PC-3 (cell line): Measurements from ENCODE around the gene SLC25A23.

Source experiments
- EZH2phosphoT487 ChIP-seq: fragments of 300-600 bp; sonication (generic); IDR thresholded peaks from 2 replicates; pipeline ENCODE4 v1.6.1; 2018; ENCODE audit warnings: mild to moderate bottlenecking, antibody characterized with exemption, low read length, borderline replicate concordance
- TF ChIP-seq, protein P1 (sequence below): fragments of 300-600 bp; sonication (generic); conservative IDR thresholded peaks from 2 replicates; pipeline ENCODE4 v1.5.1; 2017; ENCODE audit warnings: antibody characterized with exemption, low read depth, mild to moderate bottlenecking, low read length

- TF ChIP-seq EZH2phosphoT487 = no peak
- TF ChIP-seq, protein P1, sequence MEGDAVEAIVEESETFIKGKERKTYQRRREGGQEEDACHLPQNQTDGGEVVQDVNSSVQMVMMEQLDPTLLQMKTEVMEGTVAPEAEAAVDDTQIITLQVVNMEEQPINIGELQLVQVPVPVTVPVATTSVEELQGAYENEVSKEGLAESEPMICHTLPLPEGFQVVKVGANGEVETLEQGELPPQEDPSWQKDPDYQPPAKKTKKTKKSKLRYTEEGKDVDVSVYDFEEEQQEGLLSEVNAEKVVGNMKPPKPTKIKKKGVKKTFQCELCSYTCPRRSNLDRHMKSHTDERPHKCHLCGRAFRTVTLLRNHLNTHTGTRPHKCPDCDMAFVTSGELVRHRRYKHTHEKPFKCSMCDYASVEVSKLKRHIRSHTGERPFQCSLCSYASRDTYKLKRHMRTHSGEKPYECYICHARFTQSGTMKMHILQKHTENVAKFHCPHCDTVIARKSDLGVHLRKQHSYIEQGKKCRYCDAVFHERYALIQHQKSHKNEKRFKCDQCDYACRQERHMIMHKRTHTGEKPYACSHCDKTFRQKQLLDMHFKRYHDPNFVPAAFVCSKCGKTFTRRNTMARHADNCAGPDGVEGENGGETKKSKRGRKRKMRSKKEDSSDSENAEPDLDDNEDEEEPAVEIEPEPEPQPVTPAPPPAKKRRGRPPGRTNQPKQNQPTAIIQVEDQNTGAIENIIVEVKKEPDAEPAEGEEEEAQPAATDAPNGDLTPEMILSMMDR = no peak
These were observed 7.4 kb downstream of the SLC25A23 start for GRCh38 chr19:6452223-6452614.
